K562 (cell line): ENCODE measurements around the gene ZC3H12A. TPM values are rescaled to one million over a fixed set of nuclear protein-coding genes. Genes with fewer than 3 reads are reported as not detected.
A peak's percentile ranks its signal among the peaks of the same experiment; 100 is the strongest.

ENCODE experiments used
- ARNT ChIP-seq, 2 experiments: fragments of 450-650 bp; IDR thresholded peaks; 2 replicates each; pipeline ENCODE4 v1.6.1; 2016; ENCODE audit warnings: mild to moderate bottlenecking in 1 of 2
- C11orf30 ChIP-seq: fragments of 450-650 bp; IDR thresholded peaks from 2 replicates; pipeline ENCODE4 v1.6.1; 2016; ENCODE audit warnings: low read depth, mild to moderate bottlenecking
- ELF4 ChIP-seq: fragments of 450-650 bp; formaldehyde crosslinking; IDR thresholded peaks from 2 replicates; pipeline ENCODE4 v1.4.0; 2022; ENCODE audit warnings: missing genetic modification characterization
- GABPB1 ChIP-seq: sonication (generic); formaldehyde crosslinking; IDR thresholded peaks from 2 replicates; pipeline ENCODE4 v1.8.0; 2022; ENCODE audit warnings: mild to moderate bottlenecking, missing genetic modification reagents
- KDM2B ChIP-seq: fragments of 250-450 bp; sonication (Bioruptor Pico); IDR thresholded peaks from 2 replicates; pipeline ENCODE4 v1.8.0; 2021; ENCODE audit warnings: mild to moderate bottlenecking, moderate library complexity
- MAFF ChIP-seq: IDR thresholded peaks from 2 replicates; pipeline ENCODE4 v1.6.1; 2012; ENCODE audit warnings: low read length, improper control_type of control experiment
- MAFG ChIP-seq: fragments of 450-650 bp; conservative IDR thresholded peaks from 2 replicates; pipeline ENCODE4 v1.6.1; 2016; ENCODE audit warnings: missing genetic modification characterization, missing compliant biosample characterization
- MLLT1 ChIP-seq, 2 experiments: fragments of 450-650 bp; IDR thresholded peaks; 2 replicates each; pipeline ENCODE4 v1.6.1; 2016
- MTA1 ChIP-seq: fragments of 450-650 bp; IDR thresholded peaks from 2 replicates; pipeline ENCODE4 v1.6.1; 2017; ENCODE audit warnings: borderline replicate concordance
- PHB ChIP-seq: fragments of 250-450 bp; sonication (Bioruptor Pico); IDR thresholded peaks from 2 replicates; pipeline ENCODE4 v1.5.0; 2021
- POLR2H ChIP-seq: IDR thresholded peaks from 2 replicates; pipeline ENCODE4 v1.6.1; 2016; ENCODE audit warnings: missing genetic modification characterization, low read depth, mild to moderate bottlenecking, control low read depth, missing compliant biosample characterization, moderate library complexity
- SMAD1 ChIP-seq: fragments of 150-350 bp; IDR thresholded peaks from 2 replicates; pipeline ENCODE4 v1.6.1; 2014; ENCODE audit warnings: low read length, low read depth; ENCODE audit not compliant: partially characterized antibody
- TARDBP ChIP-seq: fragments of 450-650 bp; IDR thresholded peaks from 2 replicates; pipeline ENCODE4 v1.6.1; 2016
- ZZZ3 ChIP-seq: fragments of 450-650 bp; IDR thresholded peaks from 2 replicates; pipeline ENCODE4 v1.6.1; 2016; ENCODE audit warnings: antibody characterized with exemption, mild to moderate bottlenecking, moderate library complexity
- polyA plus RNA-seq, 8 experiments: library from polyadenylated mRNA; depleted of rRNA in 4 of 8; stranded (reverse) in 5 of 8; unstranded in 3 of 8; fragments of >200 nt; fragmentation: Nextera tagmentation in 2 of 8; fragmentation: Illumina TruSeq in 1 of 8; extraction: Ambion mirVana in 2 of 8; extraction: Trizol in 1 of 8; gene quantifications; 2 replicates each; pipeline versions ENCODE4 v1.2.1 to v1.2.3, GENCODE V29; 2011 to 2014; ENCODE audit warnings: inconsistent platforms in 1 of 8, missing spikeins in 1 of 8
- total RNA-seq, 7 experiments: library from RNA; depleted of rRNA in 6 of 7; stranded (reverse); fragments of >200 nt in 6 of 7; fragmentation: Illumina TruSeq in 2 of 7; extraction: Trizol in 2 of 7; gene quantifications; 2 replicates each; pipeline versions ENCODE4 v1.2.1 to v1.2.3, GENCODE V29; 2011 to 2021; ENCODE audit warnings: low replicate concordance in 1 of 7
- TF ChIP-seq, protein P1 (sequence below): IDR thresholded peaks from 2 replicates; pipeline ENCODE4 v1.6.1; 2011; ENCODE audit warnings: borderline replicate concordance, low read depth, mild to moderate bottlenecking, moderate library complexity, low read length; ENCODE audit not compliant: insufficient read depth, poor library complexity, severe bottlenecking
- TF ChIP-seq, protein P2 (sequence below): IDR thresholded peaks from 2 replicates; pipeline ENCODE4 v1.6.1; 2016; ENCODE audit warnings: missing genetic modification characterization, missing compliant biosample characterization
- TF ChIP-seq, protein P3 (sequence below): sonication (generic); formaldehyde crosslinking; IDR thresholded peaks from 2 replicates; pipeline ENCODE4 v1.8.0; 2022; ENCODE audit warnings: mild to moderate bottlenecking, missing genetic modification reagents

The ZC3H12A gene
- total and polyA plus RNA-seq, 9 of the 15 experiments (the other 6 are each of a cell fraction or from before 2014, with no cell fraction given) = 0.14 to 9.4 (median 6.7) TPM

DNA sequence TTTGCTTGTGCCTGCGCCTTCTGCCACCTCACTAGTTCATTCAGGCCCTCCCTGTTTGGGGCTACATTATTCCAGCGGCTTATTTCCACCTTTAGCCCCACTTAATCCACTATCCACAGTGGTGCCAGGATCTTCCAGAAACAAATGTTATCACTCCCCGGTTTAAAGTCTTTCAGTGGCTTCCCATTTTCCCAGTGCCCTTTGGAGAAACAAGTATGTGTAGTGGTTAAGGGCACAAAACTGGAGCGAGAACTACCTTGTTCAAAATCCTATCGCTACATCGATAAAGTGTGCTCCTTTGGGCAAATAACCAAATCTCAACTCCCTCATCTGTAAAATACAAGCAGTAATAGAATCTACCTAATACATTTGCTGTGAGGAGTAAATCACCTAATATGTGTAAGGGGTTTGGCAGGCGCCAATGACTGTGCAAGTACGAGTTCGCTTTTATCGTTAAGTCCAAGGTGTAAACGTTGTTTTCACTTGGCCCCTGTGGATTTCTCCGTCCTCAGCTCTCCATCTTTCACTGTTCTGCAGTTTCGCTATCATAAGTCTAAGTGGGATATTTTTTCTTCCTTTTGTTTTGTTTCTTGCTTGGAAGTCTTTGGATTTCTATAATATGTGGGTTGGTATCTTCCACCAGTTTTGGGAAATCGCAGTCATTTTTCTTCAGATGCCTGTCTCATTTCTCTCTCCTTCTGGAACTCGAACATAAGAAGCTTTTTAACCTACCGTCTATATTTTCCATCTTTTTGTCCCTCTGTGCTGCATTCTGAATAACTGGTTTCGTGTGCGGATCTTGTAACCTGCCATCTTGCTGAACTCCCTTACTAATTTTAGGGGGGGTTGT lies 41.0 kb downstream of the ZC3H12A start (continued):
- TF ChIP-seq, protein P1, sequence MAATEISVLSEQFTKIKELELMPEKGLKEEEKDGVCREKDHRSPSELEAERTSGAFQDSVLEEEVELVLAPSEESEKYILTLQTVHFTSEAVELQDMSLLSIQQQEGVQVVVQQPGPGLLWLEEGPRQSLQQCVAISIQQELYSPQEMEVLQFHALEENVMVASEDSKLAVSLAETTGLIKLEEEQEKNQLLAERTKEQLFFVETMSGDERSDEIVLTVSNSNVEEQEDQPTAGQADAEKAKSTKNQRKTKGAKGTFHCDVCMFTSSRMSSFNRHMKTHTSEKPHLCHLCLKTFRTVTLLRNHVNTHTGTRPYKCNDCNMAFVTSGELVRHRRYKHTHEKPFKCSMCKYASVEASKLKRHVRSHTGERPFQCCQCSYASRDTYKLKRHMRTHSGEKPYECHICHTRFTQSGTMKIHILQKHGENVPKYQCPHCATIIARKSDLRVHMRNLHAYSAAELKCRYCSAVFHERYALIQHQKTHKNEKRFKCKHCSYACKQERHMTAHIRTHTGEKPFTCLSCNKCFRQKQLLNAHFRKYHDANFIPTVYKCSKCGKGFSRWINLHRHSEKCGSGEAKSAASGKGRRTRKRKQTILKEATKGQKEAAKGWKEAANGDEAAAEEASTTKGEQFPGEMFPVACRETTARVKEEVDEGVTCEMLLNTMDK = no peak
- peak in 1 of 2 experiments; percentile 34; a peak in 2 of 4 replicates for TF ChIP-seq MLLT1 (IDR thresholded peaks at IDR 0.05)
- TF ChIP-seq PHB = no peak
- no peak for TF ChIP-seq ZZZ3
- peak in 1 of 2 experiments; percentile 35; a peak in 1 of 4 replicates for TF ChIP-seq ARNT (IDR thresholded peaks at IDR 0.05)
- peak; percentile 35; the same call in 1 of the 2 replicates for TF ChIP-seq MAFF
- TF ChIP-seq GABPB1 (CRISPR knock-in tag) = no peak
- 0 out of 2 replicates have a peak, but pooled peaks have one; percentile 26 for TF ChIP-seq POLR2H (tag)
- TF ChIP-seq TARDBP = no peak
- TF ChIP-seq, protein P2, sequence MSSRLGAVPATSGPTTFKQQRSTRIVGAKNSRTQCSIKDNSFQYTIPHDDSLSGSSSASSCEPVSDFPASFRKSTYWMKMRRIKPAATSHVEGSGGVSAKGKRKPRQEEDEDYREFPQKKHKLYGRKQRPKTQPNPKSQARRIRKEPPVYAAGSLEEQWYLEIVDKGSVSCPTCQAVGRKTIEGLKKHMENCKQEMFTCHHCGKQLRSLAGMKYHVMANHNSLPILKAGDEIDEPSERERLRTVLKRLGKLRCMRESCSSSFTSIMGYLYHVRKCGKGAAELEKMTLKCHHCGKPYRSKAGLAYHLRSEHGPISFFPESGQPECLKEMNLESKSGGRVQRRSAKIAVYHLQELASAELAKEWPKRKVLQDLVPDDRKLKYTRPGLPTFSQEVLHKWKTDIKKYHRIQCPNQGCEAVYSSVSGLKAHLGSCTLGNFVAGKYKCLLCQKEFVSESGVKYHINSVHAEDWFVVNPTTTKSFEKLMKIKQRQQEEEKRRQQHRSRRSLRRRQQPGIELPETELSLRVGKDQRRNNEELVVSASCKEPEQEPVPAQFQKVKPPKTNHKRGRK = 0 out of 2 replicates have a peak, but pooled peaks have one; percentile 44
- TF ChIP-seq KDM2B (CRISPR knock-in tag) = peak; percentile 98; the same call in 1 of the 2 replicates
- TF ChIP-seq C11orf30 = peak; percentile 38; the same call in 1 of the 2 replicates
- 0 out of 2 replicates have a peak, but pooled peaks have one; percentile 29 for TF ChIP-seq ELF4 (CRISPR knock-in tag)
- TF ChIP-seq, protein P3, sequence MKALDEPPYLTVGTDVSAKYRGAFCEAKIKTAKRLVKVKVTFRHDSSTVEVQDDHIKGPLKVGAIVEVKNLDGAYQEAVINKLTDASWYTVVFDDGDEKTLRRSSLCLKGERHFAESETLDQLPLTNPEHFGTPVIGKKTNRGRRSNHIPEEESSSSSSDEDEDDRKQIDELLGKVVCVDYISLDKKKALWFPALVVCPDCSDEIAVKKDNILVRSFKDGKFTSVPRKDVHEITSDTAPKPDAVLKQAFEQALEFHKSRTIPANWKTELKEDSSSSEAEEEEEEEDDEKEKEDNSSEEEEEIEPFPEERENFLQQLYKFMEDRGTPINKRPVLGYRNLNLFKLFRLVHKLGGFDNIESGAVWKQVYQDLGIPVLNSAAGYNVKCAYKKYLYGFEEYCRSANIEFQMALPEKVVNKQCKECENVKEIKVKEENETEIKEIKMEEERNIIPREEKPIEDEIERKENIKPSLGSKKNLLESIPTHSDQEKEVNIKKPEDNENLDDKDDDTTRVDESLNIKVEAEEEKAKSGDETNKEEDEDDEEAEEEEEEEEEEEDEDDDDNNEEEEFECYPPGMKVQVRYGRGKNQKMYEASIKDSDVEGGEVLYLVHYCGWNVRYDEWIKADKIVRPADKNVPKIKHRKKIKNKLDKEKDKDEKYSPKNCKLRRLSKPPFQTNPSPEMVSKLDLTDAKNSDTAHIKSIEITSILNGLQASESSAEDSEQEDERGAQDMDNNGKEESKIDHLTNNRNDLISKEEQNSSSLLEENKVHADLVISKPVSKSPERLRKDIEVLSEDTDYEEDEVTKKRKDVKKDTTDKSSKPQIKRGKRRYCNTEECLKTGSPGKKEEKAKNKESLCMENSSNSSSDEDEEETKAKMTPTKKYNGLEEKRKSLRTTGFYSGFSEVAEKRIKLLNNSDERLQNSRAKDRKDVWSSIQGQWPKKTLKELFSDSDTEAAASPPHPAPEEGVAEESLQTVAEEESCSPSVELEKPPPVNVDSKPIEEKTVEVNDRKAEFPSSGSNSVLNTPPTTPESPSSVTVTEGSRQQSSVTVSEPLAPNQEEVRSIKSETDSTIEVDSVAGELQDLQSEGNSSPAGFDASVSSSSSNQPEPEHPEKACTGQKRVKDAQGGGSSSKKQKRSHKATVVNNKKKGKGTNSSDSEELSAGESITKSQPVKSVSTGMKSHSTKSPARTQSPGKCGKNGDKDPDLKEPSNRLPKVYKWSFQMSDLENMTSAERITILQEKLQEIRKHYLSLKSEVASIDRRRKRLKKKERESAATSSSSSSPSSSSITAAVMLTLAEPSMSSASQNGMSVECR (CRISPR knock-in tag) = no peak
- no peak for TF ChIP-seq SMAD1
- TF ChIP-seq MTA1 = peak; percentile 25; the same call in 1 of the 2 replicates
- peak; percentile 38; the same call in 1 of the 2 replicates for TF ChIP-seq MAFG (tag)
